Upper lobe of left lung (tissue), 4 donors: ENCODE results near the gene HOMER2.

Source experiments
- CTCF ChIP-seq, 6 experiments: fragments of 450-650 bp in 4 of 6; fragments of 200-600 bp in 2 of 6; sonication (generic) in 2 of 6; IDR thresholded peaks; one replicate each; pipeline ENCODE4 v1.5.1; 2016 to 2019; ENCODE audit warnings: antibody characterized with exemption in 6 of 6
- EP300 ChIP-seq, 4 donors: sonication (generic); formaldehyde crosslinking; IDR thresholded peaks; one replicate each; pipeline ENCODE4 v1.5.1; 2017; ENCODE audit warnings: antibody characterized with exemption in 4 of 4, control low read depth in 2 of 4
- POLR2A ChIP-seq, 4 donors: fragments of 450-650 bp; IDR thresholded peaks; one replicate each; pipeline ENCODE4 v1.5.1; 2016 to 2017; ENCODE audit warnings: antibody characterized with exemption in 4 of 4, mild to moderate bottlenecking in 2 of 4

DNA sequence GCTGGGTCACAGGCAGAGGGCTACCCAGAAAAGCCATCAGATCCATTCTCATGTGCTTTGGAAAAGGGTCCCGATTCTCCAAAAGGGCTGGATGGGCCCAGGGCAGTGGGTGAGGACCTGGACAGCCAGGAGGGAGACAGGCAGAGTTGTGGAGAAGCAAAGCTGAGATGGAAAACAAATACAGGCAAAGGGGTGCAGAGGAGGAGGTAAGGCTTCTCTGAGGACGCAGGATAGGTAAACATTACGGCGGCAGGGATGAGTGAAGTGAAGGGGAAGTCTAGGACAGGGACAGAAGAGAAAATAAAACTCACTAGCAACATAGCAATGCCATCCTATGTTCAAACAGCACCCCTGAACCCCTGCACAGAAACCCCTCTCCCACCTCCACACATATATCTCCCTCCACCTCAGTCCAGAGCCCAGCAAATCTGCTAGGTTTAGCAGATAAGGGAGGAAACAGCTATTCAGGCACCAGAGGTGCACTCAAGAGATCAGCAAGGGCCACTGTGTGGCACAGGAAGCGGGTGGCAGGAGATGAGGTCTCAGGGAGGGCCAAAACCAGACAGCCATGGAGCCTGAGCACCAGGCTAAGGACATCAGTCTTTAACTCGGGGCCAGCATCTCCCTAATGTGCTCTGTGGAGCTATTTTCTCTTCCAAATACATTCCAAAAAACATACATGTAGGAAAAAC is 51.3 kb downstream of the HOMER2 start:
- no peak for TF ChIP-seq CTCF (IDR thresholded peaks at IDR 0.05)
- TF ChIP-seq POLR2A (IDR thresholded peaks at IDR 0.05): no peak
- TF ChIP-seq EP300 (IDR thresholded peaks at IDR 0.05): no peak
